HG03378 (cell line): ENCODE results near the gene RBMS3.

ENCODE experiments used
- ATAC-seq: cut with Tn5 transposase; IDR thresholded peaks from one replicate; pipeline ENCODE4 v1.9.1; 2021; ENCODE audit warnings: mild to moderate bottlenecking, moderate library complexity; ENCODE audit not compliant: unreplicated experiment

The RBMS3 gene

GRCh38 chr3:29426302-29427226 lies 145.7 kb downstream of the RBMS3 start:
- ATAC-seq, result no peak

GRCh38 chr3:29427266-29428103 lies 146.6 kb downstream of the RBMS3 start:
- no peak for ATAC-seq

- no peak for ATAC-seq
Observed at GRCh38 chr3:29429055-29429679, 148.3 kb downstream of the RBMS3 start.

- ATAC-seq, result no peak
Observed at GRCh38 chr3:29430558-29430971, 149.7 kb downstream of the RBMS3 start.

- no peak for ATAC-seq
Observed at GRCh38 chr3:29436612-29437323, 155.9 kb downstream of the RBMS3 start.

- ATAC-seq, result no peak
Observed at GRCh38 chr3:29438580-29438979, 157.7 kb downstream of the RBMS3 start.

- no peak for ATAC-seq
Observed at GRCh38 chr3:29440413-29441305, 159.8 kb downstream of the RBMS3 start.

- no peak for ATAC-seq
Observed at GRCh38 chr3:29441422-29441821, 160.6 kb downstream of the RBMS3 start.

GRCh38 chr3:29447946-29448627 lies 167.2 kb downstream of the RBMS3 start:
- no peak for ATAC-seq

- no peak for ATAC-seq
Observed at GRCh38 chr3:29451920-29452319, 171.0 kb downstream of the RBMS3 start.

GRCh38 chr3:29452934-29453283 lies 172.0 kb downstream of the RBMS3 start:
- no peak for ATAC-seq

- no peak for ATAC-seq
Observed at GRCh38 chr3:29453284-29454001, 172.6 kb downstream of the RBMS3 start.

- no peak for ATAC-seq
Observed at GRCh38 chr3:29454161-29454611, 173.3 kb downstream of the RBMS3 start.

GRCh38 chr3:29456901-29457300 lies 176.0 kb downstream of the RBMS3 start:
- no peak for ATAC-seq

- ATAC-seq, result no peak
Observed at GRCh38 chr3:29463304-29463703, 182.4 kb downstream of the RBMS3 start.

GRCh38 chr3:29465836-29466235 lies 185.0 kb downstream of the RBMS3 start:
- ATAC-seq, result no peak

- no peak for ATAC-seq
Observed at GRCh38 chr3:29466442-29466841, 185.6 kb downstream of the RBMS3 start.

- ATAC-seq, result no peak
Observed at GRCh38 chr3:29468187-29468586, 187.3 kb downstream of the RBMS3 start.
